ENCODE data around the gene ZNF668. TPM values are rescaled to one million over a fixed set of nuclear protein-coding genes. Genes with fewer than 3 reads are reported as not detected.

The ZNF668 gene
- total and polyA plus RNA-seq, 2 of the 13 experiments (the other 11 are each of a cell fraction or from before 2014, with no cell fraction given) = 3.8 to 9.8 TPM

GRCh38 chr16:31032736-31033708 is 41.0 kb downstream of the ZNF668 start, which contains the start of gene STX4 (continued):
- TF ChIP-seq GZF1 (CRISPR knock-in tag; IDR thresholded peaks at IDR 0.05) (peak; percentile 29; the same call in 1 of the 2 replicates), ZNF230 (CRISPR knock-in tag; IDR thresholded peaks at IDR 0.05) (peak; percentile 55), TRIM22 (IDR thresholded peaks at IDR 0.05) (no peak), RNF219 (CRISPR knock-in tag; IDR thresholded peaks at IDR 0.05) (no peak; the same call in 1 of the 2 replicates), CREB1 (IDR thresholded peaks at IDR 0.05) (peak; percentile 97), CREB1 (CRISPR knock-in tag; IDR thresholded peaks at IDR 0.05) (peak; percentile 97), CCAR2 (optimal IDR thresholded peaks at IDR 0.05; ENCODE audit: low read depth, low read length) (no peak), ATF7-NPFF (CRISPR knock-in tag; IDR thresholded peaks at IDR 0.05; ENCODE audit: low read depth) (peak; percentile 87), ATF2 (CRISPR knock-in tag; IDR thresholded peaks at IDR 0.05) (peak; percentile 94), U2AF1 (optimal IDR thresholded peaks at IDR 0.05; ENCODE audit: low read depth, low read length) (no peak), ZNF639 (CRISPR knock-in tag; conservative IDR thresholded peaks at IDR 0.05) (no peak; the same call in 1 of the 2 replicates), ATF1 (CRISPR knock-in tag; IDR thresholded peaks at IDR 0.05) (peak; percentile 97), E2F5 (CRISPR knock-in tag; conservative IDR thresholded peaks at IDR 0.05) (no peak; the same call in 1 of the 2 replicates), ZNF775 (CRISPR knock-in tag; IDR thresholded peaks at IDR 0.05; ENCODE audit: borderline replicate concordance) (no peak), ZNF251 (CRISPR knock-in tag; IDR thresholded peaks at IDR 0.05) (no peak), CTCF (CRISPR knock-in tag; IDR thresholded peaks at IDR 0.05) (peak; percentile 16; the same call in 1 of the 2 replicates), KLF13 (CRISPR knock-in tag; IDR thresholded peaks at IDR 0.05) (peak; percentile 72; the same call in 1 of the 2 replicates), HMG20A (CRISPR knock-in tag; IDR thresholded peaks at IDR 0.05; ENCODE audit: borderline replicate concordance) (0 out of 2 replicates have a peak, but pooled peaks have one; percentile 28), TOPORS (CRISPR knock-in tag; IDR thresholded peaks at IDR 0.05) (0 out of 2 replicates have a peak, but pooled peaks have one; percentile 80), HNF4A (CRISPR knock-in tag; IDR thresholded peaks at IDR 0.05) (no peak)

Data from HepG2 (cell line).